ENCODE data around the gene PRELP. TPM values are rescaled to one million over a fixed set of nuclear protein-coding genes. Genes with fewer than 3 reads are reported as not detected.

The PRELP gene
- total and polyA plus RNA-seq, 10 donors: 4.9 to 50.3 (median 29.2) TPM

- intact Hi-C loops (cut with DNase I; ENCODE audit: low total_unique reads): no loop called here
- no peaks in the 10 kb centered on the region for H3K9me3 ChIP-seq
- DNase-seq: no peak
- H3K27ac ChIP-seq: no peak overlapping the region
- H3K4me1 ChIP-seq: peaks cover 0 to 3% (median 0%) of the 10 kb centered on the region in 6 donors
- no peaks in the 10 kb centered on the region for H3K36me3 ChIP-seq
- H3K4me3 ChIP-seq: no peak overlapping the region
- no peak for TF ChIP-seq POLR2AphosphoS5 (IDR thresholded peaks at IDR 0.05)
- no peaks in the 10 kb centered on the region for H3K27me3 ChIP-seq (replicated peaks in 1 of 7)
Observed at GRCh38 chr1:203534012-203534411, 58.4 kb downstream of the PRELP start.

GRCh38 chr1:203534526-203534925, 58.9 kb downstream of the PRELP start:
- no peak for TF ChIP-seq POLR2A (IDR thresholded peaks at IDR 0.05)
- no peak for TF ChIP-seq CTCF (IDR thresholded peaks at IDR 0.05 in 8 of 11, conservative IDR thresholded peaks at IDR 0.05 in 3 of 11)
- TF ChIP-seq POLR2AphosphoS5 (IDR thresholded peaks at IDR 0.05): no peak
- no peak for DNase-seq
- H3K4me1 ChIP-seq: peaks cover 0 to 3% (median 0%) of the 10 kb centered on the region in 6 donors
- H3K27ac ChIP-seq: no peak overlapping the region
- no peak overlapping the region for H3K4me3 ChIP-seq
- no peaks in the 10 kb centered on the region for H3K27me3 ChIP-seq (replicated peaks in 1 of 7)
- intact Hi-C loops (cut with DNase I; ENCODE audit: low total_unique reads): no loop called here
- H3K36me3 ChIP-seq: no peaks in the 10 kb centered on the region
- 71 to 86% (median 81%) methylated on average over 3 of the region's 3 CpGs for WGBS, 5 donors
- no peaks in the 10 kb centered on the region for H3K9me3 ChIP-seq

- Histone ChIP-seq H3K27ac (no peak overlapping the region), H3K36me3 (no peaks in the 10 kb centered on the region), H3K4me3 (no peak overlapping the region), H3K27me3 (replicated peaks in 1 of 7) (no peaks in the 10 kb centered on the region), H3K4me1 (peaks cover 0 to 3% (median 0%) of the 10 kb centered on the region in 6 donors), H3K9me3 (no peaks in the 10 kb centered on the region)
- 61 to 89% (median 70%) methylated on average over 2 of the region's 2 CpGs for WGBS, 5 donors
- no peak for DNase-seq
- intact Hi-C loops (cut with DNase I; ENCODE audit: low total_unique reads): no loop called here
- no peak for TF ChIP-seq POLR2AphosphoS5 (IDR thresholded peaks at IDR 0.05)
- TF ChIP-seq CTCF (IDR thresholded peaks at IDR 0.05 in 8 of 11, conservative IDR thresholded peaks at IDR 0.05 in 3 of 11): no peak
- TF ChIP-seq POLR2A (IDR thresholded peaks at IDR 0.05): no peak
Observed at GRCh38 chr1:203536575-203536974, 61.0 kb downstream of the PRELP start.

GRCh38 chr1:203536980-203537455, 61.4 kb downstream of the PRELP start:
- H3K36me3 ChIP-seq: no peaks in the 10 kb centered on the region
- H3K4me3 ChIP-seq: no peak overlapping the region
- 68 to 94% (median 82%) methylated on average over 3 of the region's 3 CpGs for WGBS, 5 donors
- DNase-seq: no peak
- TF ChIP-seq POLR2A (IDR thresholded peaks at IDR 0.05) (no peak), CTCF (IDR thresholded peaks at IDR 0.05 in 8 of 11, conservative IDR thresholded peaks at IDR 0.05 in 3 of 11) (no peak), POLR2AphosphoS5 (IDR thresholded peaks at IDR 0.05) (no peak)
- H3K9me3 ChIP-seq: no peaks in the 10 kb centered on the region
- intact Hi-C loops (cut with DNase I; ENCODE audit: low total_unique reads): no loop called here
- H3K27ac ChIP-seq: no peak overlapping the region
- no peaks in the 10 kb centered on the region for H3K27me3 ChIP-seq (replicated peaks in 1 of 7)
- peaks cover 0 to 3% (median 0%) of the 10 kb centered on the region in 6 donors for H3K4me1 ChIP-seq

Data from spleen (tissue), 11 donors.